Activated CD4-positive, alpha-beta memory T cell treated with anti-CD3 and anti-CD28 coated beads for 36 hours (primary cell): ENCODE measurements around the gene RAPGEF4. TPM values are rescaled to one million over a fixed set of nuclear protein-coding genes. Genes with fewer than 3 reads are reported as not detected.

ENCODE experiments used
- CTCF ChIA-PET: fragments of 350-600 bp; sonication (Branson Sonifier 250); formaldehyde crosslinking; loops from one replicate; lab custom pipeline; 2021; ENCODE audit warnings: antibody characterized with exemption, inconsistent platforms; lab: Charles Lee
- POLR2A ChIA-PET: fragments of 350-600 bp; sonication (Branson Sonifier 250); formaldehyde crosslinking; loops from one replicate; lab custom pipeline; 2021; ENCODE audit warnings: antibody characterized with exemption; lab: Charles Lee
- DNase-seq: peaks from one replicate; pipeline ENCODE4 v3.0.0-alpha.2; 2020
- H3K27ac Mint-ChIP-seq: one replicate; pipeline ENCODE4 v1.8.0; 2021; ENCODE audit warnings: mixed read lengths
- H3K27me3 Mint-ChIP-seq: one replicate; pipeline ENCODE4 v1.8.0; 2021; ENCODE audit warnings: mixed read lengths
- H3K36me3 Mint-ChIP-seq: one replicate; pipeline ENCODE4 v1.8.0; 2021; ENCODE audit warnings: mixed read lengths
- H3K4me1 Mint-ChIP-seq: one replicate; pipeline ENCODE4 v1.8.0; 2021; ENCODE audit warnings: low read depth, mixed read lengths
- H3K4me3 Mint-ChIP-seq: one replicate; pipeline ENCODE4 v1.8.0; 2021; ENCODE audit warnings: mild to moderate bottlenecking, mixed read lengths
- H3K9me3 Mint-ChIP-seq: one replicate; pipeline ENCODE4 v1.8.0; 2021; ENCODE audit warnings: mixed read lengths
- intact Hi-C: fragments of 100-400 bp; cut with micrococcal nuclease; formaldehyde crosslinking; loops from one replicate; pipeline ENCODE4 v1.15.1; 2023
- total RNA-seq, 2 experiments: library from RNA; stranded (reverse); gene quantifications; one replicate each; pipeline ENCODE4 v1.2.3, GENCODE V29; 2021

Gene RAPGEF4
- total RNA-seq, 2 experiments from 2014 or later: 0.21 TPM; not detected in 1

DNA sequence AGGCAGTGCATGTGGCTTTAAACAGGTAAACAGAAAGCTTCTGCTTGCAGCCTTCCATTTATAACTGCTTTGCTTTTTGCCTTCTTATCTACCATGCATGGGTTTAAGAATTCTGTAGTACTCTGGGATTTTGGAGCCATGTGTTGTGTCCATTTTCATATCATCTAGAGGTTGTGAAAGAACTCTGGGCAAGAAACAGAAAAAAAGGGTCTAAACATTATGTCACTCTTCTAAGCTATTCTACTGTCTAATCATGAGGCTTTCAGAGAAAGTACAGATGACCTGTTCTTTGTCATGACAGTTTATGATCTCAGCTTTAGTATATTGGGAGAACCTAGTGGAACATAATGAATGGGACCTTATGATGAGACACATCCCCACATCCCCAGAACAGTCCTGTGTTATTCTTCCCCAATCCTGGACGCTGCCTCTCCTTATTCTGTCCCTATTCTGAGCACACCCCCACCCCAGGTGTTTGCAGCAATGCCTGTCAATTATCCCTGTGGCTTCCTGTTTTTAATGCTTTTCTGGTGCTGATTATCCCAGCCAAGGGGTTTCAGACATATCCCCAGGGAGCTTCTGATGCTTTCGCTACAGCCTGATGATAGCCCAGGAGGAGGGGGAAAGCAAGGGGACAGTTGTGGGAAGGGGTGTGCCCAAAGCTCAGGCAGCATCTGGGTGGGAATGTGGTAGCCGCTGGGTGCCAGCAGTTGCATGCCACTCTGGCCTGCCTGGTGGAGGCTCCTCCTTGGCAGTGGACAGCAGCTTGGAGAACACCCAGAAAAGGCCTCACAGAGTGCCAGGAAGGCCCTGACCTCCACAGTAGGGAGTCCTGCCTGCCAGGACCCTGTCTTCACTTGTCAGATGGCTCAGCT is 170.5 kb downstream of the RAPGEF4 start:
- peaks cover 7% of the 10 kb centered on the region for H3K27me3 Mint-ChIP-seq
- ChIA-PET POLR2A (no interaction called here), CTCF (no interaction called here)
- no peaks in the 10 kb centered on the region for H3K9me3 Mint-ChIP-seq
- H3K27ac Mint-ChIP-seq: no peak overlapping the region
- H3K4me3 Mint-ChIP-seq: no peak overlapping the region
- intact Hi-C loops: no loop called here
- no peaks in the 10 kb centered on the region for H3K4me1 Mint-ChIP-seq
- no peaks in the 10 kb centered on the region for H3K36me3 Mint-ChIP-seq
- no peak for DNase-seq

DNA sequence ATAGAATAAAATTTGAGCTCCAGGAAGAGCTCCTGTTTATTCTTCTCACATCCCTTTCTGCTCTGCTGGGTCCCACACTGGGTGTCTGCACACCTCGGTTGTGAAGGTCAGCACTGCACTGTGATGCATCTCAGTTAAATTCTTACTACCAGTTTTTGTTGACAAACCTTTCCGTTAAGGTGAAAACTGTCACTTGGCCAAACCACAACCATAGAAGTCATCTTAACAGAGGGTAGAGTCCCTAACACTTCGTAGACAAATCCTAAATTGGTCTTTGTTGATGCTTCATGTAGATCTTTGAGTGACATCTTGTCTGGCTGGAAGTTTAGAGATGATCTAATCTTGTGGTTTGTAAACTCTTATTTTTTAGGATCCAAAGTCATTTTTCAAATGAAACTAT is 172.6 kb downstream of the RAPGEF4 start:
- CTCF ChIA-PET: no interaction called here
- DNase-seq: no peak
- Mint-ChIP-seq H3K27ac (no peak overlapping the region), H3K27me3 (peaks cover 2% of the 10 kb centered on the region), H3K4me1 (no peaks in the 10 kb centered on the region), H3K4me3 (no peak overlapping the region), H3K36me3 (no peaks in the 10 kb centered on the region), H3K9me3 (no peaks in the 10 kb centered on the region)
- intact Hi-C loops: no loop called here
- POLR2A ChIA-PET: no interaction called here

DNA sequence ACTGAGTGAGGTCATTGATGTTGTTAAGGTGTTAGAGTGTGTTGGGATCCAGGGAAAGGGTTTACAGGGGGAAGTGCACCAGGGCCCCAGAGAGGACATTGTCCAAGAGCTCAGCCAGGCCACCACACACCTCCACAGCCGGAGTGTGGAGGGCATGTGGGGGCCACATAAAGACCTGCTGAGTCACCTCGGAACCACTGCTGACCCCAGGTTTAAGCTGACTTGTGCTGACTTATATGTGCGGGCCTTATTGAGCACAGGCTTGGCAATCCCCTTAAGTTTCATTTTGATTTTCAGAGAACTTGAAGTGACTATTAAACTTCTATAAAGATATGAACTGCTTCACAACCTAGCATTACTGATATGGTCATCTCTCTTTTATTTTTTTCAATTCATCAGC is 173.8 kb downstream of the RAPGEF4 start:
- Mint-ChIP-seq H3K4me1 (no peaks in the 10 kb centered on the region), H3K4me3 (no peak overlapping the region), H3K27me3 (peaks cover 2% of the 10 kb centered on the region), H3K9me3 (no peaks in the 10 kb centered on the region), H3K36me3 (no peaks in the 10 kb centered on the region), H3K27ac (no peak overlapping the region)
- ChIA-PET POLR2A (no interaction called here), CTCF (interaction anchor here (1.5 kb wide), 1 partner anchor 21 kb away, joined by 3 read pairs; no protein-coding TSS in a partner anchor)
- intact Hi-C loops: no loop called here
- DNase-seq: no peak

DNA sequence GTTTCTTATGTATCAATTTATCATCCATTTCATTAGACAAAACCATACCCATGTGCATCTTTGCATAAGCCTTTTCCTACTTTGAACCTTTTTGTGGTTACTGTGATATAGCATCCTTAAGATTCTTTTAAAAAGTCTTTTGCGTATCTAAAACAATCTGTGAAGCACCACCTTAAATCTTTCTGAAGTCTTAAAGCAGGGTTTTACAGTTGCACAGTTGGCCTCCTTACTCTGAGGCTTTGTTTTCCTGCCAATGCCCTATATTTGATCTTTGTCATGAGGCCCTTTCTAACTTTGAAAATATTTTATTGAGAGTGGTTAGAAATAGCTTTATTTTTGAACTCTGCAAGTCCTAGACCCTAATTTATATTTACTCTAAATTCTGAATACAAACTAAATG is 176.6 kb downstream of the RAPGEF4 start:
- CTCF ChIA-PET: no interaction called here
- intact Hi-C loops: no loop called here
- POLR2A ChIA-PET: no interaction called here
- Mint-ChIP-seq H3K4me3 (no peak overlapping the region), H3K36me3 (no peaks in the 10 kb centered on the region), H3K9me3 (no peaks in the 10 kb centered on the region), H3K27ac (no peak overlapping the region), H3K27me3 (peaks cover 2% of the 10 kb centered on the region), H3K4me1 (no peaks in the 10 kb centered on the region)
- no peak for DNase-seq

DNA sequence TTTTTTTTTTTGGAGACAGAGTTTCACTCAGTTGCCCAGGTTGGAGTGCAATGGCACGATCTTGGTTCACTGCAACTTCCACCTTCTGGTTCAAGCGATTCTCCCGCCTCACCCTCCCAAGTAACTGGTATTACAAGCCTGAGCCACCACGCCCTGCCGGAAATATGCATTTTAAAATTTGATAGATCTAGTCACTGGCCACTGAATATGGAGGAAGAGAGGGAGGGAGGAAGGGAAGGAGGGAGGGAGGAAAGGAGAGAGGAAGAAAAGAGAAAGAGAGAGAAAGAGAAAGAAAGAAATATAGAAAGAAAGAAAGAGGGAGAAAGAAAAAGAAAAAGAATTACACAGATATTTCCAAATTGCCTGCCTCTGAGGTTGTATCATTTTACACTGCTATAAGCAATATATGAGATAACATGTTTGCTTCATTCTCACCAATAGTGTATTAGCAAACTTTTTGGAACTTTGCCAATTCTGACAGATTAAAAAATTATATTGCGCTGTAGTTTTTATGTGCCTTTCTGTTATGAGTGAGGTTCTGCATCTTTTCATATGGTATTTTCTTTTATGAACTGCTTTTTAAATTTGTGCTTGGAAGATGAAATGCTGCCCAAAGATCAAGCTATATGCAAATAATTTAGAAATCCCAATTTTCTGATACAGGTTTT is 178.8 kb downstream of the RAPGEF4 start:
- Mint-ChIP-seq H3K4me3 (no peak overlapping the region), H3K27ac (no peak overlapping the region), H3K4me1 (no peaks in the 10 kb centered on the region), H3K36me3 (no peaks in the 10 kb centered on the region), H3K27me3 (peaks cover 6% of the 10 kb centered on the region), H3K9me3 (no peaks in the 10 kb centered on the region)
- ChIA-PET POLR2A (no interaction called here), CTCF (interaction anchor here (1.2 kb wide), 1 partner anchor 18 kb away, joined by 4 read pairs; no protein-coding TSS in a partner anchor)
- intact Hi-C loops: no loop called here
- no peak for DNase-seq

DNA sequence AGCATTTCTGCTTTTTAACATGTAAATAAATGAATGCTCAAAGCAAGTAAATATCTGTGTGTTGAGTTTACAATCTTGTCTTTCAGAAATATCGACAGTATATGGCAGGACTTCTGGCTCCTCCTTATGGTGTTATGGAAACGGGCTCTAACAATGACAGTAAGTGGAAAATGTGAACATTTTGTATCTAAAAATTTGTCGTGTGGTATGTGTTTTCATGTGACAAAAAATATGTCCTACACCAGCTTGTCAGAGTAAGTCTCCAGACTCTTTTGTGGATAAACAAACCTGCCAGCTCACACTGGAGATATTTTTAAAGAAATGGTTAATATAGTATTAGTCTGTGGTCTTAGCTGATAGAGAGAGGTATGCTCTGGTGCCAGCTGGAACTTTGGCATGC is 182.1 kb downstream of the RAPGEF4 start:
- DNase-seq: no peak
- H3K27ac Mint-ChIP-seq: no peak overlapping the region
- no peaks in the 10 kb centered on the region for H3K36me3 Mint-ChIP-seq
- peaks cover 7% of the 10 kb centered on the region for H3K27me3 Mint-ChIP-seq
- POLR2A ChIA-PET: no interaction called here
- no peaks in the 10 kb centered on the region for H3K9me3 Mint-ChIP-seq
- H3K4me3 Mint-ChIP-seq: no peak overlapping the region
- no peaks in the 10 kb centered on the region for H3K4me1 Mint-ChIP-seq
- CTCF ChIA-PET: interaction anchor here (1.1 to 2.0 kb wide), 2 partner anchors 11 to 14 kb away, joined by 3 to 10 read pairs; no protein-coding TSS in a partner anchor
- intact Hi-C loops: no loop called here

DNA sequence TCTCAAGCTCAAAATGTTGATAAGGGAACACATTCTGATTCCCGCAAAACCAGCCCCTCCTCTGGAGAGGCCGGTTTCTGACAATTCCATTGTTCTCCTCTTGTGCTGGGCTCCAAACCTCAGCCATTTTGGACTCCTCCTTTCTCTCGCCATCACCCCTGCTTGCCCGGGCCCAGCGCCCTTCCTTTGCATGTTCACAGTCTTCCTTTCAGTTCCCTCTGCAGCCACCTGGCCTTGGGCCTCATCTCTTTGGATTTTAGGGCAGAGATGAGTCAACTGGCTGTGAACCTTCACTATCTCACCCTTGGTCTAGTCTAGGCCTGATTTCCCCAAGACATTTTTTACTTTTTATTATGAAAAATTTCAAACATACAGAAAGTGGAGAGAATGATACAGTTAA is 184.1 kb downstream of the RAPGEF4 start:
- H3K27ac Mint-ChIP-seq: no peak overlapping the region
- no peak overlapping the region for H3K4me3 Mint-ChIP-seq
- H3K4me1 Mint-ChIP-seq: no peaks in the 10 kb centered on the region
- intact Hi-C loops: no loop called here
- no peaks in the 10 kb centered on the region for H3K36me3 Mint-ChIP-seq
- CTCF ChIA-PET: interaction anchor here (1.8 kb wide), 1 partner anchor 12 kb away, joined by 12 read pairs; no protein-coding TSS in a partner anchor
- peaks cover 7% of the 10 kb centered on the region for H3K27me3 Mint-ChIP-seq
- POLR2A ChIA-PET: no interaction called here
- no peak for DNase-seq
- H3K9me3 Mint-ChIP-seq: no peaks in the 10 kb centered on the region

DNA sequence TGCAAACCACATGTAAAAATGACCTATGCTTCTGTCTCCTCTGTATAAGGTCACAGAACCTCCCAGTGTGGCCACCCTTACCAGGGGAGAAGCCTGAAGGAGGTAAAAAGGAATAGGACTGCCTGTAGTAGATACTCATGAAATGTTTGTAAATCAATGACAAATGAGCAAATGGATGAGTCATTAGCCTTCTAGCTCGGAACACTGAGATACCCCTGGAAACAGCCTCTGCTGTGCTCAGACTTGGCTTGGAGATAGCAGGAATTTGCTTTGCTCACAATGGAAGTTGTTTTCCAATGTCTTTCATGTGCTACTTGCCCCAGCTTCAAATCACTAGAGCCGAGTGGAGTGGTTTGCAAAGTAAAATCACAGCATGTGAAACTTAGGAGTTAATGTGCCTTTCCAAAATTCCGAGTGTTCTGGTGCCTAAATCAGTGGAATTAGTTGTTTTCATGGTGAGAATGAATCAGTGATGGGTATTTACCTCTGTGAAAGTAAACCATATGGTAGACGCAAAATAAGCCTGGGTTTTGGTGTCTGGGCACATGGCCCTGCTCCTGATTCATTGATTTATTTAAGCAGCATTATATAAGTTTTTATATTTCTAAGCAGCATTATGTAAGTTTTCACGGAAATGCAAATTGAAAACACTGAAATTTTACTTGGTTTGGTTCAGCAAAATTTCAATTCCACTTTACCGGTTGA is 186.0 kb downstream of the RAPGEF4 start:
- CTCF ChIA-PET: interaction anchor here (1.0 to 1.8 kb wide), 2 partner anchors 8 to 11 kb away, joined by 3 to 12 read pairs; no protein-coding TSS in a partner anchor
- intact Hi-C loops: no loop called here
- H3K27me3 Mint-ChIP-seq: peaks cover 7% of the 10 kb centered on the region

DNA sequence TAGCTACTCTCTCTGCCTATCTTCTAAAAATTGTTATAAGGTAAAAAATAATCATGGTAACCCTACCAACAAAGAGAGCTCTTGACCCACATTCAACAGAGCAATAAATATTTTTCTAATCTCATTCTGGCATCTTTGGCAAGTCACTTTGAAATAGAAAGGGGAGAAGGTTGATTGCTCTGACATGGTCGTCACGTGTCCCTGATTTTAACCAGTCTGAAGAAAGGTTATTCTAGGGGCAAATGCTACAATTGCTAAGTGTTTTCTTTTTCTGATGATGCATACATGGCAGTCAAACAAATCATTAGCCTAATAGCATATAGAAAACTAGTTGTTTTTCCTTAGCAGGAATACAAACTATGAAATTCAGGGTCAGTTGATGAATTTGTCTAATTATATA is 186.7 kb downstream of the RAPGEF4 start:
- no peaks in the 10 kb centered on the region for H3K4me1 Mint-ChIP-seq
- no peak overlapping the region for H3K27ac Mint-ChIP-seq
- DNase-seq: no peak
- no peaks in the 10 kb centered on the region for H3K9me3 Mint-ChIP-seq
- H3K4me3 Mint-ChIP-seq: no peak overlapping the region
- CTCF ChIA-PET: interaction anchor here (2.5 kb wide), 1 partner anchor 10 kb away, joined by 14 read pairs; no protein-coding TSS in a partner anchor
- POLR2A ChIA-PET: no interaction called here
- H3K27me3 Mint-ChIP-seq: peaks cover 7% of the 10 kb centered on the region
- H3K36me3 Mint-ChIP-seq: no peaks in the 10 kb centered on the region
- intact Hi-C loops: no loop called here

More for the DNA sequence above, 186.0 kb downstream of the RAPGEF4 start:
- H3K4me3 Mint-ChIP-seq: no peak overlapping the region
- H3K9me3 Mint-ChIP-seq: no peaks in the 10 kb centered on the region
- no peaks in the 10 kb centered on the region for H3K36me3 Mint-ChIP-seq
- DNase-seq: no peak
- H3K4me1 Mint-ChIP-seq: no peaks in the 10 kb centered on the region
- POLR2A ChIA-PET: no interaction called here
- H3K27ac Mint-ChIP-seq: no peak overlapping the region

DNA sequence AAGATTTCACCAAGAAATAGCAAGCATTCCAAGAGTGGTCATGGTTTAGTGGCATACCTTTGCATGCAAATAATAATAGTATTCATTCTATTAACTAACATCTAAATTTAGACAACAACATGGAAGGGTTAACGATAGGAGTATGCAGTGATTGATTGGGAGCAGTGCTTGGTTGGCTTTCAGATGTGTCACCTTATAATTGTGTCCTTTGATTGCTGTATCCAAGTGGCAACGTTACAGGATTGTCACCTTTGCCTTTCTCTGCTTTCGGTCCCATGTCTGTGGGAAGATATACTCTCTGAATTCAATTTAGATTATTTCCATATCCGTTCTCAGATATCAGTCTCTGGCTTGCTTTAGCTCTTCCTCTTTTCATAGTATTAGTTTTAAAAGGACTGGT is 187.2 kb downstream of the RAPGEF4 start:
- Mint-ChIP-seq H3K27me3 (peaks cover 7% of the 10 kb centered on the region), H3K4me3 (no peak overlapping the region), H3K27ac (no peak overlapping the region), H3K36me3 (no peaks in the 10 kb centered on the region), H3K9me3 (no peaks in the 10 kb centered on the region), H3K4me1 (no peaks in the 10 kb centered on the region)
- intact Hi-C loops: no loop called here
- ChIA-PET CTCF (interaction anchor here (1.2 to 2.5 kb wide), 2 partner anchors 10 to 117 kb away, joined by 9 to 14 read pairs; no protein-coding TSS in a partner anchor), POLR2A (no interaction called here)
- DNase-seq: no peak

DNA sequence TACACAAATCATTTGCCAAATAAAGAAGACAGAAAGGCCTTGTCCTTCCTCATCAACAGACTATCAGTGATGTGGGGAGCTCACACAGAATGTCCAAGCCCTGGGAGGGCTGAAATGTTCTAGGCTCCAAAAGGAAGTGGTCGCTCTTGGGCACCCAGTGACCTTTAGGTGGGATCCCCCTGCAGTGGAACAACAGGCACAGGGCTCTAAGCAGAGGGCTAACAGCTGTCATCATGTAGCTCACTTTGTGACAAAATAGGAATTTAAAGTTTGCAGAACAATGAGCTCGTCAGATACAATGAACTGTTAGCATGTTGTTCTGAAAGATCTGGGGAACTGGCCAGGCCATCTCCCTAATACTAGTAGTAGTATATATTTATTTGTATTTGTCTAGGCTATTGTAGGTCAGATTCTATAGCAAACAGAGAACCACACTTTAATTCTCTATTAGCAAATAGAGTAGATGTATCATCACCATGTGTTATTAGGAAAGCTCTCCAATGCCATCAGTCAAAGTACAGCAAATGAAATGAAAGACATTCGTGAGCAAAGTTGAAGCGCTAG is 188.5 kb downstream of the RAPGEF4 start:
- intact Hi-C loops: no loop called here
- Mint-ChIP-seq H3K4me3 (no peak overlapping the region), H3K9me3 (no peaks in the 10 kb centered on the region), H3K27ac (no peak overlapping the region), H3K27me3 (peaks cover 5% of the 10 kb centered on the region), H3K4me1 (no peaks in the 10 kb centered on the region), H3K36me3 (no peaks in the 10 kb centered on the region)
- DNase-seq: no peak
- POLR2A ChIA-PET: no interaction called here
- CTCF ChIA-PET: interaction anchor here (1.2 to 2.5 kb wide), 3 partner anchors 8 to 118 kb away, joined by 3 to 14 read pairs (median 9); no protein-coding TSS in a partner anchor
